Measurements from ENCODE around the gene USP32.
A peak's percentile ranks its signal among the peaks of the same experiment; 100 is the strongest.

Gene USP32

GRCh38 chr17:60169921-60170817 is 221.8 kb downstream of the USP32 start:
- DNase-seq: no peak

GRCh38 chr17:60168654-60169053 is 223.3 kb downstream of the USP32 start:
- DNase-seq: peak; percentile 18

- peak; percentile 38 for DNase-seq
Observed at GRCh38 chr17:60167065-60167741, 224.7 kb downstream of the USP32 start.

GRCh38 chr17:60165971-60166370 is 226.0 kb downstream of the USP32 start:
- DNase-seq: no peak

- DNase-seq: no peak
Observed at GRCh38 chr17:60165223-60165622, 226.7 kb downstream of the USP32 start.

GRCh38 chr17:60164697-60165096 is 227.2 kb downstream of the USP32 start:
- DNase-seq: no peak

- no peak for DNase-seq
Observed at GRCh38 chr17:60164164-60164563, 227.8 kb downstream of the USP32 start.

- DNase-seq: no peak
Observed at GRCh38 chr17:60163108-60163784, 228.7 kb downstream of the USP32 start.

GRCh38 chr17:60161598-60162330 is 230.2 kb downstream of the USP32 start:
- no peak for DNase-seq

- DNase-seq: no peak
Observed at GRCh38 chr17:60160829-60161501, 231.0 kb downstream of the USP32 start.

GRCh38 chr17:60159479-60159866 is 232.5 kb downstream of the USP32 start:
- no peak for DNase-seq

- DNase-seq: no peak
Observed at GRCh38 chr17:60158751-60159478, 233.0 kb downstream of the USP32 start.

GRCh38 chr17:60157487-60158040 is 234.4 kb downstream of the USP32 start:
- no peak for DNase-seq

GRCh38 chr17:60156746-60157145 is 235.2 kb downstream of the USP32 start:
- DNase-seq: no peak

GRCh38 chr17:60155815-60156214 is 236.1 kb downstream of the USP32 start:
- no peak for DNase-seq

GRCh38 chr17:60155427-60155814 is 236.5 kb downstream of the USP32 start:
- DNase-seq: no peak

- DNase-seq: peak; percentile 77
Observed at GRCh38 chr17:60154616-60155426, 237.1 kb downstream of the USP32 start.

GRCh38 chr17:60153606-60154390 is 238.1 kb downstream of the USP32 start:
- DNase-seq: no peak

GRCh38 chr17:60151355-60151754 is 240.6 kb downstream of the USP32 start:
- DNase-seq: no peak
